ENCODE measurements around the gene C1orf74.

Gene C1orf74

DNA sequence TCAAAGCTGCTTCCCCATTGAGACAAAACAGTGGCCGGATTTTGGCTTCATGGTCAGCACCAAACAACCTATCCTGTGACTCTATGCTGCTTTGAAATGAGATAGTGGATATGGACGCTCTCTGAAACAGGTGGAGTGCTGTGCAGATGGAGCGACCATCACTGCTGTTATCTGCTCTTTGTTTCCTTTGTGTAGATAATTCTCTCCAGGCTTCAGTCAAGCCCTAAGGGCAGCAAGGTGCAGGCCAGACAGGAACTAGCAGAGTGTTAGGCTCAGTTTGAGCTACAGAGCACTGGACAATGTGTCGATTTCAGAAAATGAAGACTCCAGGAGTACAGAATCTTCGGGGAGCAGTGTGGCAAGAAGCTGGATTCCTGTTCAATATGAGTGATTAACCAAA lies 26.4 kb upstream of the C1orf74 start:
- Histone ChIP-seq H3K27me3 (ENCODE audit: insufficient read depth, low read length, poor library complexity, severe bottlenecking) (peaks cover 5% of the 10 kb centered on the region), H3K4me3 (ENCODE audit: low read length, poor library complexity, severe bottlenecking) (no peak overlapping the region), H3K9ac (ENCODE audit: low read depth, low read length, poor library complexity, severe bottlenecking) (no peak overlapping the region), H2AFZ (ENCODE audit: low read length) (no peak overlapping the region), H3K36me3 (ENCODE audit: insufficient read depth, low read length) (no peaks in the 10 kb centered on the region), H3K4me1 (ENCODE audit: insufficient read depth, low read length, poor library complexity, severe bottlenecking) (no peaks in the 10 kb centered on the region), H3K4me2 (ENCODE audit: low read depth, low read length, poor library complexity, severe bottlenecking) (no peak overlapping the region), H4K20me1 (ENCODE audit: insufficient read depth, low read length, poor library complexity, severe bottlenecking) (no peaks in the 10 kb centered on the region), H3K9me3 (ENCODE audit: insufficient read depth, low read depth, low read length) (no peaks in the 10 kb centered on the region), H3F3A (ENCODE audit: low read depth) (no peaks in the 10 kb centered on the region), H3K9me2 (replicated peaks; ENCODE audit: low read depth, low read length) (no peaks in the 10 kb centered on the region), H3K79me2 (ENCODE audit: insufficient read depth, low read length) (no peaks in the 10 kb centered on the region)
- TF ChIP-seq EZH2phosphoT487 (IDR thresholded peaks at IDR 0.05; ENCODE audit: borderline replicate concordance) = no peak
- TF ChIP-seq, protein P1, sequence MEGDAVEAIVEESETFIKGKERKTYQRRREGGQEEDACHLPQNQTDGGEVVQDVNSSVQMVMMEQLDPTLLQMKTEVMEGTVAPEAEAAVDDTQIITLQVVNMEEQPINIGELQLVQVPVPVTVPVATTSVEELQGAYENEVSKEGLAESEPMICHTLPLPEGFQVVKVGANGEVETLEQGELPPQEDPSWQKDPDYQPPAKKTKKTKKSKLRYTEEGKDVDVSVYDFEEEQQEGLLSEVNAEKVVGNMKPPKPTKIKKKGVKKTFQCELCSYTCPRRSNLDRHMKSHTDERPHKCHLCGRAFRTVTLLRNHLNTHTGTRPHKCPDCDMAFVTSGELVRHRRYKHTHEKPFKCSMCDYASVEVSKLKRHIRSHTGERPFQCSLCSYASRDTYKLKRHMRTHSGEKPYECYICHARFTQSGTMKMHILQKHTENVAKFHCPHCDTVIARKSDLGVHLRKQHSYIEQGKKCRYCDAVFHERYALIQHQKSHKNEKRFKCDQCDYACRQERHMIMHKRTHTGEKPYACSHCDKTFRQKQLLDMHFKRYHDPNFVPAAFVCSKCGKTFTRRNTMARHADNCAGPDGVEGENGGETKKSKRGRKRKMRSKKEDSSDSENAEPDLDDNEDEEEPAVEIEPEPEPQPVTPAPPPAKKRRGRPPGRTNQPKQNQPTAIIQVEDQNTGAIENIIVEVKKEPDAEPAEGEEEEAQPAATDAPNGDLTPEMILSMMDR (conservative IDR thresholded peaks at IDR 0.05; ENCODE audit: low read length) = no peak

DNA sequence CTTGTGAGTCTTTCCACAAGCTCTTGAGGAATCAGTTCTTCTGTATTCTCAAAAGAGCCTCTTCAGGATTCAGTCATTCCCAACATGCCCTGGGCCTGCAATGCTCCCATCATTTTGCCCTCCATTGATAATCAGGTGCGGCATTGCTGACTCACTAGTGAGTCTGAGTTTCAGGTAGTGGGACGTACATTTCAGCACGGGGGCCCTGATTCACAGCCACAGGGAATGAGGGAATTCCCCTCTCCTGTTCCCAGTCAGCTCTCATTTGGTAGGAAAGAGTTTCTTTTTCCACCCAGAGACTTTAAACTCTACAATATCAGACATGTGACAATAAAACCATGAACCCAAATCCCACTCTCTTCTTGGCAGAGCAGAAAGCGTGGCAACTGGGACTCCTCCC lies 25.3 kb upstream of the C1orf74 start:
- Histone ChIP-seq H3K4me2 (ENCODE audit: low read depth, low read length, poor library complexity, severe bottlenecking) (no peak overlapping the region), H3K9me2 (replicated peaks; ENCODE audit: low read depth, low read length) (no peaks in the 10 kb centered on the region), H3K4me1 (ENCODE audit: insufficient read depth, low read length, poor library complexity, severe bottlenecking) (no peaks in the 10 kb centered on the region), H3K9ac (ENCODE audit: low read depth, low read length, poor library complexity, severe bottlenecking) (no peak overlapping the region), H4K20me1 (ENCODE audit: insufficient read depth, low read length, poor library complexity, severe bottlenecking) (no peaks in the 10 kb centered on the region), H3K36me3 (ENCODE audit: insufficient read depth, low read length) (no peaks in the 10 kb centered on the region), H2AFZ (ENCODE audit: low read length) (no peak overlapping the region), H3K27me3 (ENCODE audit: insufficient read depth, low read length, poor library complexity, severe bottlenecking) (peaks cover 5% of the 10 kb centered on the region), H3F3A (ENCODE audit: low read depth) (no peaks in the 10 kb centered on the region), H3K4me3 (ENCODE audit: low read length, poor library complexity, severe bottlenecking) (no peak overlapping the region), H3K9me3 (ENCODE audit: insufficient read depth, low read depth, low read length) (no peaks in the 10 kb centered on the region), H3K79me2 (ENCODE audit: insufficient read depth, low read length) (no peaks in the 10 kb centered on the region)
- no peak for TF ChIP-seq EZH2phosphoT487 (IDR thresholded peaks at IDR 0.05; ENCODE audit: borderline replicate concordance)
- TF ChIP-seq, protein P1 (conservative IDR thresholded peaks at IDR 0.05; ENCODE audit: low read length) = no peak

DNA sequence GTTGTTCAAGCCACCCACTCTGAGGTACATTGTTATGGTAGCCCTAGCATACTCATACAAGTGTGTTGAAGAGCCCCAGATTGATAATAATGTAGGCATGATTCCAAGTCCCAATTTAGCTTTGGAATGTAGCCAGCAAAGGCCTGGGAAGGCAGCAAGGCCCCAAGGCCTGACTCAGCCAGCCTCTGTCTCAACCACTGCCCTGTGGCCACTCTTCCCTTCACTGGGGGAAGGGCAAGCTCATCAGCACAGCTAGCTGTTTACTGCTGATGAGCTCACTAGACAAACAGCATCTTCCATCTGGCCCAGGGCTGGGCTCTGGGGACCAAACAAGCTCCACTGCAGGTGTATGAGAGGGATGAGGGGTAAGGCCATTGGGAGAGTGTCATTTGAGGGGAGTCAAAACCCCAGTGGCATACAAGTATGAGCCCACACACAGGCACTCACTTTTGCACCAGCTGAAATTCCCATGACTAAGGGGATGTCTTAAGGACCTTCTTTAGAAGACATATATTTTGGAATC lies 23.8 kb upstream of the C1orf74 start:
- no peaks in the 10 kb centered on the region for H3K79me2 ChIP-seq (ENCODE audit: insufficient read depth, low read length)
- H3K4me1 ChIP-seq (ENCODE audit: insufficient read depth, low read length, poor library complexity, severe bottlenecking) = no peaks in the 10 kb centered on the region
- peaks cover 13% of the 10 kb centered on the region for H3K27me3 ChIP-seq (ENCODE audit: insufficient read depth, low read length, poor library complexity, severe bottlenecking)
- H3K4me3 ChIP-seq (ENCODE audit: low read length, poor library complexity, severe bottlenecking) = no peak overlapping the region
- no peaks in the 10 kb centered on the region for H4K20me1 ChIP-seq (ENCODE audit: insufficient read depth, low read length, poor library complexity, severe bottlenecking)
- no peak overlapping the region for H3K4me2 ChIP-seq (ENCODE audit: low read depth, low read length, poor library complexity, severe bottlenecking)
- no peaks in the 10 kb centered on the region for H3K9me2 ChIP-seq (replicated peaks; ENCODE audit: low read depth, low read length)
- H3K9ac ChIP-seq (ENCODE audit: low read depth, low read length, poor library complexity, severe bottlenecking) = no peak overlapping the region
- H3K36me3 ChIP-seq (ENCODE audit: insufficient read depth, low read length) = no peaks in the 10 kb centered on the region
- no peak for TF ChIP-seq EZH2phosphoT487 (IDR thresholded peaks at IDR 0.05; ENCODE audit: borderline replicate concordance)
- TF ChIP-seq, protein P1 (conservative IDR thresholded peaks at IDR 0.05; ENCODE audit: low read length) = no peak
- no peaks in the 10 kb centered on the region for H3F3A ChIP-seq (ENCODE audit: low read depth)
- H3K9me3 ChIP-seq (ENCODE audit: insufficient read depth, low read depth, low read length) = no peaks in the 10 kb centered on the region
- H2AFZ ChIP-seq (ENCODE audit: low read length) = no peak overlapping the region

All from Loucy (cell line).